Parathyroid adenoma (tissue), 2 donors: Measurements from ENCODE around the gene UXS1.

ENCODE experiments used
- H2AFZ ChIP-seq: fragments of 300-600 bp; sonication (generic); one replicate; pipeline ENCODE4 v1.7.0; 2017; ENCODE audit warnings: antibody characterized with exemption, mild to moderate bottlenecking
- H3K27ac ChIP-seq: fragments of 300-600 bp; sonication (generic); one replicate; pipeline ENCODE4 v1.7.0; 2017
- H3K27me3 ChIP-seq: fragments of 300-600 bp; sonication (generic); one replicate; pipeline ENCODE4 v1.7.0; 2017; ENCODE audit warnings: low read length; ENCODE audit not compliant: control insufficient read depth, insufficient read depth
- H3K36me3 ChIP-seq: fragments of 300-600 bp; sonication (generic); one replicate; pipeline ENCODE4 v1.7.0; 2017; ENCODE audit warnings: low read length; ENCODE audit not compliant: control insufficient read depth, insufficient read depth
- H3K4me1 ChIP-seq: fragments of 300-600 bp; sonication (generic); one replicate; pipeline ENCODE4 v1.7.0; 2017; ENCODE audit warnings: control low read depth
- H3K4me2 ChIP-seq: fragments of 300-600 bp; sonication (generic); one replicate; pipeline ENCODE4 v1.7.0; 2017; ENCODE audit warnings: low read length
- H3K4me3 ChIP-seq: fragments of 300-600 bp; sonication (generic); one replicate; pipeline ENCODE4 v1.7.0; 2017; ENCODE audit warnings: low read depth, low read length
- H3K79me2 ChIP-seq: fragments of 300-600 bp; sonication (generic); one replicate; pipeline ENCODE4 v1.7.0; 2017; ENCODE audit warnings: control low read depth
- H3K9ac ChIP-seq: fragments of 300-600 bp; sonication (generic); one replicate; pipeline ENCODE4 v1.7.0; 2017; ENCODE audit warnings: mild to moderate bottlenecking
- H3K9me3 ChIP-seq: fragments of 300-600 bp; sonication (generic); one replicate; pipeline ENCODE4 v1.7.0; 2017; ENCODE audit warnings: low read length; ENCODE audit not compliant: control insufficient read depth
- TF ChIP-seq, protein P1 (sequence below): fragments of 300-600 bp; sonication (generic); IDR thresholded peaks from one replicate; pipeline ENCODE4 v1.7.0; 2017; ENCODE audit warnings: antibody characterized with exemption, mild to moderate bottlenecking
- donor health status: primary hyperparathyroidism.

Gene UXS1

DNA sequence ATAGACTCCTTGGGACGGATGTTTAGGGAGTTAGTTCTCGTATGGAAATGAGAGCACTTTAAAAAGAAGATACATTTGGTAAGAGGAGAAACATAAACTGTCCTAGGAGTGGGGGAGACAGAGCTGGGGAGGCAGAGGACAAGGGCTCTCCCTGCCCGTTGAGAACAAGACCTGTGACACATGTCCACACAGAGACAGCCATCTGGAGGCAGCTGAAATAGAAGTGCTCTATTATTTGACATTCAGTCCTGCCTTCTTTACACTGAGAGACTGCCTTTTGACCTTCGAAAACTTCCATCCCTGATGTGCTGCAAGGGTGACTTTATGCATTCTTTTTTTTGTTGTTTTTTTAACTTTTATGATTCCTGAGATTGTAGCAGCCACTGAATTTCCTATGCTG, 150.1 kb downstream of the UXS1 start:
- no peak overlapping the region for H3K9ac ChIP-seq
- no peak overlapping the region for H3K27ac ChIP-seq
- H2AFZ ChIP-seq, result no peak overlapping the region
- TF ChIP-seq, protein P1, sequence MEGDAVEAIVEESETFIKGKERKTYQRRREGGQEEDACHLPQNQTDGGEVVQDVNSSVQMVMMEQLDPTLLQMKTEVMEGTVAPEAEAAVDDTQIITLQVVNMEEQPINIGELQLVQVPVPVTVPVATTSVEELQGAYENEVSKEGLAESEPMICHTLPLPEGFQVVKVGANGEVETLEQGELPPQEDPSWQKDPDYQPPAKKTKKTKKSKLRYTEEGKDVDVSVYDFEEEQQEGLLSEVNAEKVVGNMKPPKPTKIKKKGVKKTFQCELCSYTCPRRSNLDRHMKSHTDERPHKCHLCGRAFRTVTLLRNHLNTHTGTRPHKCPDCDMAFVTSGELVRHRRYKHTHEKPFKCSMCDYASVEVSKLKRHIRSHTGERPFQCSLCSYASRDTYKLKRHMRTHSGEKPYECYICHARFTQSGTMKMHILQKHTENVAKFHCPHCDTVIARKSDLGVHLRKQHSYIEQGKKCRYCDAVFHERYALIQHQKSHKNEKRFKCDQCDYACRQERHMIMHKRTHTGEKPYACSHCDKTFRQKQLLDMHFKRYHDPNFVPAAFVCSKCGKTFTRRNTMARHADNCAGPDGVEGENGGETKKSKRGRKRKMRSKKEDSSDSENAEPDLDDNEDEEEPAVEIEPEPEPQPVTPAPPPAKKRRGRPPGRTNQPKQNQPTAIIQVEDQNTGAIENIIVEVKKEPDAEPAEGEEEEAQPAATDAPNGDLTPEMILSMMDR, result no peak
- no peak overlapping the region for H3K4me2 ChIP-seq
- no peaks in the 10 kb centered on the region for H3K27me3 ChIP-seq
- H3K4me3 ChIP-seq, result no peak overlapping the region
- H3K9me3 ChIP-seq, result no peaks in the 10 kb centered on the region
- H3K79me2 ChIP-seq, result no peaks in the 10 kb centered on the region
- H3K36me3 ChIP-seq, result no peaks in the 10 kb centered on the region
- no peaks in the 10 kb centered on the region for H3K4me1 ChIP-seq
